ENCODE measurements around the gene NTSR1.

Gene NTSR1

DNA sequence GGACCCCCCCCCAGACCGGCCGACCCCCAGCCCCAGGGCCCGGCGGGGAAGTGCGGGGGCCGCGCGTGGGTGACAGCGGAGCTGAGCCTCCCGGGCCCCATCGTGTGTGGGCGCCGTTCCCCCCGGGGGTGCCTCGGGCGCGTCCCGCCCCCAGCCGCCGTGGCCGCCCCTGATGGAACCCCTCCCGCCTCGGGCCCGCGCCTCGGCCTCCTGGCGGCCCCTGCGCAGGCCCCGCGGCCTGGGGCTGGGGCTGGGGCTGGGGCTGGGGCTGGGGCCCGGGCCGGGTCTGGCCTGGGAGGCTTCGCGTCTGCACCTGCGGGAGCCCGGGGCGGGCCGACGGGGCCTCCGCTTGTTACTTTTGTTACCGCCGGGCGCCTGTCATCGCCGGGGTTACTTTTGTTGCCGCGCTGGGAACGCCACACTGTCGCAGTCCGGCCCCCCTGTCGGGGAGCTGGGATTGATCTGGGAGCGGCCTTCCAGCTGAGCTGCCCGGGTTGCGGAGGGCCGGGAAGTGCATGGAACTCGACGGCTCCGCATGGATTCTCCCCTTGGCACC is 96.6 kb downstream of the NTSR1 start:
- Histone ChIP-seq H3K4me2 (ENCODE audit: low read length) (peak overlapping the region; percentile 100), H3K9ac (ENCODE audit: low read length) (peak overlapping the region; percentile 88), H2AFZ (ENCODE audit: low read depth, low read length) (no peak overlapping the region), H3K27ac (ENCODE audit: low read length) (peak overlapping the region; percentile 70), H3K4me1 (ENCODE audit: low read length) (peaks cover 32% of the 10 kb centered on the region), H3K36me3 (replicated peaks; ENCODE audit: low read depth, low read length) (peaks cover 54% of the 10 kb centered on the region), H3K79me2 (ENCODE audit: low read length) (peaks cover 44% of the 10 kb centered on the region), H3K27me3 (ENCODE audit: low read depth, low read length) (no peaks in the 10 kb centered on the region), H4K20me1 (ENCODE audit: insufficient read depth, low read length) (peaks cover 39% of the 10 kb centered on the region), H3K4me3 (ENCODE audit: low read length) (peak overlapping the region; percentile 99), H3K9me3 (ENCODE audit: insufficient read depth, low read length) (no peaks in the 10 kb centered on the region)
- no peak for TF ChIP-seq EZH2phosphoT487 (IDR thresholded peaks at IDR 0.05; ENCODE audit: low read depth)
- TF ChIP-seq, protein P1, sequence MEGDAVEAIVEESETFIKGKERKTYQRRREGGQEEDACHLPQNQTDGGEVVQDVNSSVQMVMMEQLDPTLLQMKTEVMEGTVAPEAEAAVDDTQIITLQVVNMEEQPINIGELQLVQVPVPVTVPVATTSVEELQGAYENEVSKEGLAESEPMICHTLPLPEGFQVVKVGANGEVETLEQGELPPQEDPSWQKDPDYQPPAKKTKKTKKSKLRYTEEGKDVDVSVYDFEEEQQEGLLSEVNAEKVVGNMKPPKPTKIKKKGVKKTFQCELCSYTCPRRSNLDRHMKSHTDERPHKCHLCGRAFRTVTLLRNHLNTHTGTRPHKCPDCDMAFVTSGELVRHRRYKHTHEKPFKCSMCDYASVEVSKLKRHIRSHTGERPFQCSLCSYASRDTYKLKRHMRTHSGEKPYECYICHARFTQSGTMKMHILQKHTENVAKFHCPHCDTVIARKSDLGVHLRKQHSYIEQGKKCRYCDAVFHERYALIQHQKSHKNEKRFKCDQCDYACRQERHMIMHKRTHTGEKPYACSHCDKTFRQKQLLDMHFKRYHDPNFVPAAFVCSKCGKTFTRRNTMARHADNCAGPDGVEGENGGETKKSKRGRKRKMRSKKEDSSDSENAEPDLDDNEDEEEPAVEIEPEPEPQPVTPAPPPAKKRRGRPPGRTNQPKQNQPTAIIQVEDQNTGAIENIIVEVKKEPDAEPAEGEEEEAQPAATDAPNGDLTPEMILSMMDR (IDR thresholded peaks at IDR 0.05; ENCODE audit: low read depth, low read length), result no peak

DNA sequence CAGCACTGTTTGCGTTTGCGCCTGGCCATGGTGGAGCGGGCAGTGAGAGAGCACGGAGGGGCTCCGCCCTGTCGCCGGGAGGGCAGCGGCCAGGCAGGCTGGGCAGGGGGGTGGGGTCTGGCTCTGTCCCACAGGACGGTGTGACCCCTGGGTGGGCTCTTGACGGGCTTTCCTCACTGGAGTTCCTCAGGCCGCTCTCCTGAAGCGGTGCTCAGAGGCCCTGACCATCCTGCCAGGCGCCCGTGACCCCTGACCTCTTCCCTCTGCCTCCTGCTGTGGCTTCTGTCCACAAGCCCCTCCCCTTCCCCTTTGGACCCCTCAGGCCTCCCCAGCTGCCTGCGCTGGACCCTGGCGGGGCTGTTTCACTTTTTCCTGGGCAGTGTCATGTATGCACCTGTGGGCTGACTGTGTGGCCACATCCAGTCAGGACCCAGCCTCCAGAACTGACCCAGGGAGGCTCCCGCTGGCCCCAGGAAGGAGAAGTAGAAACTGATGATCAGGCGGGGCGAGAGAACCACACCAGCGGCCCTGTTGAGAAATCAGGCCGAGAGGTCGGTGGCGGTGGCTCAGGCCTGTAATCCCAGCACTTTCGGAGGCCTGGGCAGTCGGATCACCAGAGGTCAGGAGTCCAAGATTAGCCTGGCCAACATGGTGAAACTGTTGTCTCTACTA is 97.2 kb downstream of the NTSR1 start:
- Histone ChIP-seq H3K4me1 (ENCODE audit: low read length) (peaks cover 32% of the 10 kb centered on the region), H3K36me3 (replicated peaks; ENCODE audit: low read depth, low read length) (peaks cover 54% of the 10 kb centered on the region), H3K4me3 (ENCODE audit: low read length) (peak overlapping the region; percentile 99), H3K79me2 (ENCODE audit: low read length) (peaks cover 44% of the 10 kb centered on the region), H3K9me3 (ENCODE audit: insufficient read depth, low read length) (no peaks in the 10 kb centered on the region), H4K20me1 (ENCODE audit: insufficient read depth, low read length) (peaks cover 40% of the 10 kb centered on the region), H2AFZ (ENCODE audit: low read depth, low read length) (no peak overlapping the region), H3K27me3 (ENCODE audit: low read depth, low read length) (no peaks in the 10 kb centered on the region), H3K27ac (ENCODE audit: low read length) (peak overlapping the region; percentile 70), H3K4me2 (ENCODE audit: low read length) (peak overlapping the region; percentile 100), H3K9ac (ENCODE audit: low read length) (peak overlapping the region; percentile 88)
- TF ChIP-seq, protein P1 (IDR thresholded peaks at IDR 0.05; ENCODE audit: low read depth, low read length), result no peak
- TF ChIP-seq EZH2phosphoT487 (IDR thresholded peaks at IDR 0.05; ENCODE audit: low read depth), result no peak

DNA sequence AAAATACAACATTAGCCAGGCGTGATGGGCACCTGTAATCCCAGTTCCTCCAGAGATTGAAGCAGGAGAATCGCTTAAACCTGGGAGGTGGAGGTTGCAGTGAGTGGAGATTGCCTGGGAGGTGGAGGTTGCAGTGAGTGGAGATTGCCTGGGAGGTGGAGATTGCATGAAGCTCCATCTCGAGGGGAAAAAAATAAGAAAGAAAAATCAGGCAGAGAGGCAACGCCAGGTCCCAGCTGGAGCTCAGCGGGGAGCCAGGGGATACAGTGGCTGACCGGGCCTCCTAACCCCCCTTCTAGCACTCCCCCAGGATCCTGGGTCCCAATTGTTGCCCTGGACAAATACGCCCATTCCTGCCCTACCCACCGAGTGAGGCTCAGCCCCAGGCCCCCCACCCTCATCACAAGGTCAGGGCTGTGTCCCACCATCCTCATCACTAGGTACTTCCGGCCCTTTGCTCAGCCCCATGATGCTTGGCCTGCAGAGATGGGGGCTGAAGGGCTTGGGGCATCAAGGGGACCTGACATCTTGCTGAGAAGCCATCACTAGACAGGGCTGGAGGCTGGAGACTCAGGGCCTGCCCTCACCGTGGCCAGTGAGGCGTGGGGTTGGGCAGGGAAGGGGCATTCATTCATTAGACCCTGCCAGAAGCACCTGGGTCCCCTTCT is 97.9 kb downstream of the NTSR1 start:
- peaks cover 32% of the 10 kb centered on the region for H3K4me1 ChIP-seq (ENCODE audit: low read length)
- H3K79me2 ChIP-seq (ENCODE audit: low read length), result peaks cover 44% of the 10 kb centered on the region
- H3K9me3 ChIP-seq (ENCODE audit: insufficient read depth, low read length), result no peaks in the 10 kb centered on the region
- H2AFZ ChIP-seq (ENCODE audit: low read depth, low read length), result no peak overlapping the region
- peak overlapping the region; percentile 88 for H3K9ac ChIP-seq (ENCODE audit: low read length)
- TF ChIP-seq EZH2phosphoT487 (IDR thresholded peaks at IDR 0.05; ENCODE audit: low read depth), result no peak
- TF ChIP-seq, protein P1 (IDR thresholded peaks at IDR 0.05; ENCODE audit: low read depth, low read length), result no peak
- H3K27me3 ChIP-seq (ENCODE audit: low read depth, low read length), result no peaks in the 10 kb centered on the region
- peak overlapping the region; percentile 70 for H3K27ac ChIP-seq (ENCODE audit: low read length)
- H3K4me2 ChIP-seq (ENCODE audit: low read length), result peak overlapping the region; percentile 100
- H4K20me1 ChIP-seq (ENCODE audit: insufficient read depth, low read length), result peaks cover 40% of the 10 kb centered on the region
- H3K36me3 ChIP-seq (replicated peaks; ENCODE audit: low read depth, low read length), result peaks cover 48% of the 10 kb centered on the region
- peak overlapping the region; percentile 99 for H3K4me3 ChIP-seq (ENCODE audit: low read length)

Measured in OCI-LY3 (cell line).